NT2/D1 (cell line): Measurements from ENCODE around the gene SPAAR.

ENCODE experiments used
- YY1 ChIP-seq: IDR thresholded peaks from 2 replicates; pipeline ENCODE4 v1.6.1; 2011; ENCODE audit not compliant: insufficient read length, insufficient read depth
- ZNF274 ChIP-seq: IDR thresholded peaks from 2 replicates; pipeline ENCODE4 v1.6.1; 2011; ENCODE audit warnings: mild to moderate bottlenecking, low read depth, low read length

DNA sequence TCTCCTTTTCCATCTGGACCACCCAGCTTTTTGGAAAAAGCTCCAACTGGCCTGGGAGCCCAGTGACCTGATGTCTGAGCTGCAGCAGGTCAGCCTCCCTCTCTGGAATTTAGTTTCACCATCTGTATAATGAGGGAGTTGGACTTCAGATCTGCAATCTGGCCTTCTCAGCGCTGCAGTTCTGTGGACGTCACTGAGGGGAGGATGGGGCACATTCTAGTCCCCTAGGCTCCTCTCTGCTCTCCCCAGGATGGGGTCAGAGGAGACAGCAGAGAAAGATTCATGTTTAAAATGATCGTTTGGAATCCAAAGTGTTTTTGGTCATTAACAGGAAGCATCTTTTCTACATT lies 49.3 kb upstream of the SPAAR start:
- TF ChIP-seq YY1 = no peak
- TF ChIP-seq ZNF274 = no peak
